Measurements from ENCODE around the gene SORL1. TPM values are rescaled to one million over a fixed set of nuclear protein-coding genes. Genes with fewer than 3 reads are reported as not detected.
A peak's percentile ranks its signal among the peaks of the same experiment; 100 is the strongest.

SORL1 gene
- total and polyA plus RNA-seq, 2 of the 13 experiments (the other 11 are each of a cell fraction or from before 2014, with no cell fraction given) = 21.3 to 148 TPM

DNA sequence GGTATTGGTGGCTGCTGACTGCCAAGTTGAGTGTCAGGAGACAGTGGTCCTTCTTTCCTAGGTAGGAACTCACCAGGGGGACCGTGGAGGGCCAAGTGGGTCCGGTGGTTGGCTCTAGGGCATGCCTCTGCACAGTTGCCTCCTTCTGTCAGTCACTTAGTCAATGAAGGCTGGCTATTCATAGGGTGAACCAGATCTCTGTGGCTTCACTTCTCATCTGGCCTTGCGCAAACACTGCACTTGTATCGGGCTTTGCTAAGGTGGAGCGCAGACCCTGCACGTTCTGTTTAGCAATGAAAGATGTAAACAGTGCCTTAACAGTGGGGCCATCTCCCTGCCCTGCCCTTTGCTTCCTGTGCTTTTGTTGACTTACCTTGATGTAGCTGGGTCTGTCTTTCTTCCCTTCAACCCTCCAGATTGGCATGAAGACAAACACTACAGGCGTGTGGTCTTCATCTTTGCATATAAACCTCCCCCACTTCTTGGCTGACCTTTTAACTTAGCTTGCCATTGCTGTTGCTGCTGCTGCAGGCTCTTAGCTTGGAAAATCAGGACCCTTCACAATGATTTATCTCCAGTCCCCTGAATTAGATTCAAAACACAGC lies 7.4 kb downstream of the SORL1 start (continued):
- TF ChIP-seq, protein P1, sequence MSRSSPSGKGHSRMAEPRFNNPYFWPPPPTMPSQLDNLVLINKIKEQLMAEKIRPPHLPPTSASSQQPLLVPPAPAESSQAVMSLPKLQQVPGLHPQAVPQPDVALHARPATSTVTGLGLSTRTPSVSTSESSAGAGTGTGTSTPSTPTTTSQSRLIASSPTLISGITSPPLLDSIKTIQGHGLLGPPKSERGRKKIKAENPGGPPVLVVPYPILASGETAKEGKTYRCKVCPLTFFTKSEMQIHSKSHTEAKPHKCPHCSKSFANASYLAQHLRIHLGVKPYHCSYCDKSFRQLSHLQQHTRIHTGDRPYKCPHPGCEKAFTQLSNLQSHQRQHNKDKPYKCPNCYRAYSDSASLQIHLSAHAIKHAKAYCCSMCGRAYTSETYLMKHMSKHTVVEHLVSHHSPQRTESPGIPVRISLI (CRISPR knock-in tag; IDR thresholded peaks at IDR 0.05; ENCODE audit: borderline replicate concordance) = peak; percentile 87
- peak; percentile 72 for TF ChIP-seq ATF1 (CRISPR knock-in tag; IDR thresholded peaks at IDR 0.05)
- no peak; the same call in 1 of the 2 replicates for TF ChIP-seq ZSCAN22 (CRISPR knock-in tag; IDR thresholded peaks at IDR 0.05)
- peak; percentile 97 for TF ChIP-seq SNAPC2 (CRISPR knock-in tag; IDR thresholded peaks at IDR 0.05)
- TF ChIP-seq ZSCAN30 (CRISPR knock-in tag; IDR thresholded peaks at IDR 0.05) = no peak
- TF ChIP-seq ZNF577 (CRISPR knock-in tag; IDR thresholded peaks at IDR 0.05; ENCODE audit: borderline replicate concordance, low read depth) = no peak
- peak; percentile 99 for TF ChIP-seq ERF (CRISPR knock-in tag; IDR thresholded peaks at IDR 0.05)
- TF ChIP-seq, protein P2, sequence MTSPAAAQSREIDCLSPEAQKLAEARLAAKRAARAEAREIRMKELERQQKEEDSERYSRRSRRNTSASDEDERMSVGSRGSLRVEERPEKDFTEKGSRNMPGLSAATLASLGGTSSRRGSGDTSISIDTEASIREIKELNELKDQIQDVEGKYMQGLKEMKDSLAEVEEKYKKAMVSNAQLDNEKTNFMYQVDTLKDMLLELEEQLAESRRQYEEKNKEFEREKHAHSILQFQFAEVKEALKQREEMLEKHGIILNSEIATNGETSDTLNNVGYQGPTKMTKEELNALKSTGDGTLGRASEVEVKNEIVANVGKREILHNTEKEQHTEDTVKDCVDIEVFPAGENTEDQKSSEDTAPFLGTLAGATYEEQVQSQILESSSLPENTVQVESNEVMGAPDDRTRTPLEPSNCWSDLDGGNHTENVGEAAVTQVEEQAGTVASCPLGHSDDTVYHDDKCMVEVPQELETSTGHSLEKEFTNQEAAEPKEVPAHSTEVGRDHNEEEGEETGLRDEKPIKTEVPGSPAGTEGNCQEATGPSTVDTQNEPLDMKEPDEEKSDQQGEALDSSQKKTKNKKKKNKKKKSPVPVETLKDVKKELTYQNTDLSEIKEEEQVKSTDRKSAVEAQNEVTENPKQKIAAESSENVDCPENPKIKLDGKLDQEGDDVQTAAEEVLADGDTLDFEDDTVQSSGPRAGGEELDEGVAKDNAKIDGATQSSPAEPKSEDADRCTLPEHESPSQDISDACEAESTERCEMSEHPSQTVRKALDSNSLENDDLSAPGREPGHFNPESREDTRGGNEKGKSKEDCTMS (CRISPR knock-in tag; conservative IDR thresholded peaks at IDR 0.05) = no peak
- no peak for TF ChIP-seq ZNF777 (CRISPR knock-in tag; IDR thresholded peaks at IDR 0.05)
- TF ChIP-seq ZNF775 (CRISPR knock-in tag; IDR thresholded peaks at IDR 0.05; ENCODE audit: borderline replicate concordance) = peak; percentile 87; the same call in 1 of the 2 replicates
- peak; percentile 90 for TF ChIP-seq ZFP1 (CRISPR knock-in tag; IDR thresholded peaks at IDR 0.05)
- TF ChIP-seq, protein P3, sequence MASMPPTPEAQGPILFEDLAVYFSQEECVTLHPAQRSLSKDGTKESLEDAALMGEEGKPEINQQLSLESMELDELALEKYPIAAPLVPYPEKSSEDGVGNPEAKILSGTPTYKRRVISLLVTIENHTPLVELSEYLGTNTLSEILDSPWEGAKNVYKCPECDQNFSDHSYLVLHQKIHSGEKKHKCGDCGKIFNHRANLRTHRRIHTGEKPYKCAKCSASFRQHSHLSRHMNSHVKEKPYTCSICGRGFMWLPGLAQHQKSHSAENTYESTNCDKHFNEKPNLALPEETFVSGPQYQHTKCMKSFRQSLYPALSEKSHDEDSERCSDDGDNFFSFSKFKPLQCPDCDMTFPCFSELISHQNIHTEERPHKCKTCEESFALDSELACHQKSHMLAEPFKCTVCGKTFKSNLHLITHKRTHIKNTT (CRISPR knock-in tag; IDR thresholded peaks at IDR 0.05) = no peak
- TF ChIP-seq, protein P4, sequence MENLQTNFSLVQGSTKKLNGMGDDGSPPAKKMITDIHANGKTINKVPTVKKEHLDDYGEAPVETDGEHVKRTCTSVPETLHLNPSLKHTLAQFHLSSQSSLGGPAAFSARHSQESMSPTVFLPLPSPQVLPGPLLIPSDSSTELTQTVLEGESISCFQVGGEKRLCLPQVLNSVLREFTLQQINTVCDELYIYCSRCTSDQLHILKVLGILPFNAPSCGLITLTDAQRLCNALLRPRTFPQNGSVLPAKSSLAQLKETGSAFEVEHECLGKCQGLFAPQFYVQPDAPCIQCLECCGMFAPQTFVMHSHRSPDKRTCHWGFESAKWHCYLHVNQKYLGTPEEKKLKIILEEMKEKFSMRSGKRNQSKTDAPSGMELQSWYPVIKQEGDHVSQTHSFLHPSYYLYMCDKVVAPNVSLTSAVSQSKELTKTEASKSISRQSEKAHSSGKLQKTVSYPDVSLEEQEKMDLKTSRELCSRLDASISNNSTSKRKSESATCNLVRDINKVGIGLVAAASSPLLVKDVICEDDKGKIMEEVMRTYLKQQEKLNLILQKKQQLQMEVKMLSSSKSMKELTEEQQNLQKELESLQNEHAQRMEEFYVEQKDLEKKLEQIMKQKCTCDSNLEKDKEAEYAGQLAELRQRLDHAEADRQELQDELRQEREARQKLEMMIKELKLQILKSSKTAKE (CRISPR knock-in tag; IDR thresholded peaks at IDR 0.05; ENCODE audit: borderline replicate concordance) = peak; percentile 99
- TF ChIP-seq, protein P5, sequence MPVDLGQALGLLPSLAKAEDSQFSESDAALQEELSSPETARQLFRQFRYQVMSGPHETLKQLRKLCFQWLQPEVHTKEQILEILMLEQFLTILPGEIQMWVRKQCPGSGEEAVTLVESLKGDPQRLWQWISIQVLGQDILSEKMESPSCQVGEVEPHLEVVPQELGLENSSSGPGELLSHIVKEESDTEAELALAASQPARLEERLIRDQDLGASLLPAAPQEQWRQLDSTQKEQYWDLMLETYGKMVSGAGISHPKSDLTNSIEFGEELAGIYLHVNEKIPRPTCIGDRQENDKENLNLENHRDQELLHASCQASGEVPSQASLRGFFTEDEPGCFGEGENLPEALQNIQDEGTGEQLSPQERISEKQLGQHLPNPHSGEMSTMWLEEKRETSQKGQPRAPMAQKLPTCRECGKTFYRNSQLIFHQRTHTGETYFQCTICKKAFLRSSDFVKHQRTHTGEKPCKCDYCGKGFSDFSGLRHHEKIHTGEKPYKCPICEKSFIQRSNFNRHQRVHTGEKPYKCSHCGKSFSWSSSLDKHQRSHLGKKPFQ (CRISPR knock-in tag; IDR thresholded peaks at IDR 0.05; ENCODE audit: insufficient replicate concordance) = no peak
- peak; percentile 48 for TF ChIP-seq NFYC (CRISPR knock-in tag; IDR thresholded peaks at IDR 0.05)
- TF ChIP-seq PAF1 (CRISPR knock-in tag; IDR thresholded peaks at IDR 0.05) = no peak
- TF ChIP-seq, protein P6, sequence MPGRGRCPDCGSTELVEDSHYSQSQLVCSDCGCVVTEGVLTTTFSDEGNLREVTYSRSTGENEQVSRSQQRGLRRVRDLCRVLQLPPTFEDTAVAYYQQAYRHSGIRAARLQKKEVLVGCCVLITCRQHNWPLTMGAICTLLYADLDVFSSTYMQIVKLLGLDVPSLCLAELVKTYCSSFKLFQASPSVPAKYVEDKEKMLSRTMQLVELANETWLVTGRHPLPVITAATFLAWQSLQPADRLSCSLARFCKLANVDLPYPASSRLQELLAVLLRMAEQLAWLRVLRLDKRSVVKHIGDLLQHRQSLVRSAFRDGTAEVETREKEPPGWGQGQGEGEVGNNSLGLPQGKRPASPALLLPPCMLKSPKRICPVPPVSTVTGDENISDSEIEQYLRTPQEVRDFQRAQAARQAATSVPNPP (CRISPR knock-in tag; IDR thresholded peaks at IDR 0.05) = 0 out of 2 replicates have a peak, but pooled peaks have one; percentile 50
- peak; percentile 94 for TF ChIP-seq SIN3A (IDR thresholded peaks at IDR 0.05; ENCODE audit: borderline replicate concordance, low read depth, low read length)
- 0 out of 2 replicates have a peak, but pooled peaks have one; percentile 51 for TF ChIP-seq ZNF33B (CRISPR knock-in tag; IDR thresholded peaks at IDR 0.05)
- TF ChIP-seq HMG20A (CRISPR knock-in tag; IDR thresholded peaks at IDR 0.05; ENCODE audit: borderline replicate concordance) = peak; percentile 99
- no peak for TF ChIP-seq ZNF552 (CRISPR knock-in tag; IDR thresholded peaks at IDR 0.05; ENCODE audit: borderline replicate concordance)

Data from HepG2 (cell line).